CD4-positive, alpha-beta T cell treated with Interleukin-4 for 4 hours (primary cell): ENCODE measurements around the gene RPL7A.
"Not testable (repeated sequence)": the region's sequence is repeated elsewhere in the genome, so short reads cannot be mapped to it uniquely, and the experiment has no call there.

Experiments
- DNase-seq: peaks from one replicate; pipeline ENCODE4 v3.0.0-alpha.2; 2020

Gene RPL7A

DNA sequence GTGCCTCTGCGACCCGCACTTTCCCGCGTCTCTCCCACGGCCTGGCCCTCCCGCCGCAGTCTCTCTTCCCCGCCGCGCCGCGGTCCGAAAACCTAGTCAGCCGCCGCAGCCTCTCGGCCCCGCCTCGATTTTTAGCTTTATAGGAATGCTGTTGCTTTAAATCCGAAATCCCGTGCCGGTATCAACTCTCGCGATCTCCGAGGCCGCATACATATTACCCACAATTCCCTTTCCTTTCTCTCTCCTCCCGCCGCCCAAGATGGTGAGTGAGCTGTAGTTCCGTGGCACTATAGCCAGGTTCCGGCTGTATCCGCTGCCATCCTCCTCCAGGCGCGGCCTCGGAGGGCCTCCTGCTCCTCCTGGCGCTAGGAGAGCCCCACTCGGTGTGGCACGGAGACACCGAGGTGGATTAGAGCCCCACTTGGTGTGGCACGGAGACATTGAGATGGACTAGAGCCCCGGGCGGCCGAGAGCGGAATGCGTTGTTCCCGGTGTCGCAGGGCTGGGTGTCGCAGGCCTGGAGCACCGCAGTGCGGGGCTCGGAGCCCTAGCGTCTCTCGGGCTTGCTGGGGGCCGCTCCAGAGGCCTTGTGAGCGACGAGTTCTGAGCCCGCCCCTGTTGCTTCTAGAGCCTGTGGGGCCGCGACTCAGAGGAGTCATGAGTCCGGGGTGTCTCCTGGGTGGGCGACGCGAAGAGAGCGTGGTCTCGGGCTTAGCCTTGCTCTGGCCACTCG is at the start of gene RPL7A, which contains the start of gene MED22:
RPL7A (plus strand) TSS at position 234 of the 733 bp plus-strand sequence; CDS start at position 260, 26 bp downstream.
MED22 (minus strand) TSS at position 147 of the 733 bp plus-strand sequence. CDS start 1,469 bp downstream, outside the sequence.
- DNase-seq = peak; percentile 96

- DNase-seq = not testable (repeated sequence)
Observed at GRCh38 chr9:133299996-133300395, 48.0 kb upstream of the RPL7A start.

GRCh38 chr9:133301253-133302230 is 46.5 kb upstream of the RPL7A start:
- DNase-seq = no peak

DNA sequence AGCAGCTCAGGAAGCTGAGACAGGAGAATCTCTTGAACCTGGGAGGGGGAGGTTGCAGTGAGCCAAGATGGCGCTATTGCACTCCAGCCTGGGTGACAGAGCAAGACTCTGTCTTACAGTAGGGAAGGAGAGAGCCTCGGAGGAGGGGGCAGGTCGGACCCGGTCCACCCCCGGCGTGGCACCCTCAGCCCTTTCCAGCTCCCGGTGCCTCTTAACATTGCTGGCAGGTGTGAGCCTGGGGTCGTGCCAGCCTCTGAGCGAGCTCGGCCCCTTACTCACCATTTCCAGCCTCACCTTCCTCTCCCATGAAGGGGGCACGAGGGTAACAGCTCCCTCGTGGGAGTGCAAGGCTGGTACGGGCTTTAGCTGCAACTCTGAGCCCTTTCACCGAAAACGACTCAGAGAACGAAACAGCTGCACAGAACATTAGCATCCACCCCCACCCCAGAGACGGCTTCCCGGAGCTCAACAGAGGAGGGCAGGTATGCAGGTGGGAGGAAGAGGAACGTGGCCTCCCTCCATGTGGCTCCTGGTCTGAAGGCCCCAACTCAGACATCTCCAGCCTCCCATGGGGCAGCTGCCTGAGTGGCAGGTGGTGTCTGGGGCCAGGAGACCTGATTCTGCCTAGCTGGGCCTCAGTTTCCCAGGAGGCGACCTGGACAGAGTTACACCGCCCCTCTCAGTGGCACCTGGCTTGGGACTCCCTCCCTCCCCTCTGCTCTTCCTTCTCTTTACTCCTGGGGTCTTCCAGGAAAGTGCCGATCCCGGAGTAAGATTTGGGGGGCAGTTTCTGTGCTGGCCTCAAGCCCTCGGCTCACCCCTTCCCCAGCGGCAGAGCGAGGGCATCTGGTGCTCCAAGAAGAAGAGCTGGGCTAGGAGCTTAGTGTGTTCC is 44.5 kb upstream of the RPL7A start:
- no peak for DNase-seq

DNA sequence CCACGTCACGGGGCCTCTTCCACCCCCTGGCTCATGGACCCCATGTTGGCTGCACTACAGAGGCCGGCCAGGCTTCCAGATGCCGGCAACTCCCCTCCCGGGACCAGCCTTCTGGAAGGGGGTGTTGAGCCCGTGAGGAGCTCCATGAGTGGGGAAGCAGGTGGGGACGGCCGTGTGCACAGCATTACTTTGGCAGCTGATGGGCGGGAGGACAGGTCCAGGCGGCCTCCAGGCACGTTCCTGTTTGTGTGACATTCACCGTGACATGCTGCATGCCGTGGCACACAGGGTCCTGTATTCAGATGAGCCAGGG is 43.9 kb upstream of the RPL7A start:
- no peak for DNase-seq

DNA sequence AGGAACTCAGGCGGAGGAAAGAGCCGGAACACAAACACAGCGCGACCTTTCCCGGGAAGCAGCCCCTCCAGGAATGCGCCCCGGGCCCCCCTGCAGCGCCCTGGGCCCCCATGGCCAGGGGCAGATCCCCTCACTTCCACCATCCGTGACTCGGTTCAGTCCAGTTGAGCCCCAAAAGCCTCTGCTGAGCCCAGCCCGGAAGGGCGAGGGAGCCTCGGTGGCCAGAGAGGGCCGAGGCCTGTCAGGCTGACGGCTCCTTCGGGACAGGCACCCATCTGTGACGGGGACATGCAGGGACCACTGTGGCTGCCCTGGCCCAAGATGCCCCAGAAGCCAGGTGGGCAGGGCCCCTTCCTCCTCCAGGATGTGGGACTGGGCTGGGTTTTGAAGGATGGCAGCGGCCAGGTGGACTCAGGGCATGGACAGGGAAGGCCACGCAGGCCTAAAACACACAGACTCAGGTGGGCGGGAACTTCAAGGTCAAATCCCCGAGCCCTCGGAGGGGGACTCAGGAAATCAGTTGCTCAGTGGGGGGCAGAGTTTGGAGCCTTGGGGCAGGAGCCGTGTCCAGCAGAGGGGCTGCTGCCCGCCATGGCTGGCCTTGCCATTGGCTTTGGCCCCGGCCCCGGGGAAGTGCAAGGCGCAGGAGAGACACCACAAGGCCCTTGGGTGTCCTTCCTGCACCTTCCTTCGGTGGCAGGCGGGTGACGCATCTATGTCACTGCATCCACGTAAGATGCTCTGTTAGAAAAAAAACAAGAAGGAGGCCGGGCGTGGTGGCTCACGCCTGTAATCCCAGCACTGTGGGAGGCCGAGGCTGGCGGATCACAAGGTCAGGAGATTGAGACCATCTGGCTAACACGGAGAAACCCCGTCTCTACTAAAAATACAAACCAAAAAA is 43.3 kb upstream of the RPL7A start:
- no peak for DNase-seq

DNA sequence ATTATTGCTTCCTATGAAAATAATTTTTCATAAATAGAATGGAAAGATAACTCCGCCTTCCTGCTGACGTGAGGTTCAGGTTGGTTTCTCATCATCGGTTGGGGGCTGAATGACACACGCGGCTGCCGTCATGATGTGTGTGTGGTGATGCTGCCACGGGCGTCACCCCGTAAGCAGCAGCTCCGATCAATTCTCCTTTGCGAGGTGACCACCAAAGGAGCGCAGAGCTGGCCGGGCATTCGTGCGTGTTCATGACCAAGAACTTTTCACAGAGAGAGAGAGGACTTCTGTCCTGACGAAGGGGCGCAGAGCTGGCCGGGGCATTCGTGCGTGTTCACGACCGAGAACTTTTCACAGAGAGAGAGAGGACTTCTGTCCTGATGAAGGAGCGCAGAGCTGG is 42.3 kb upstream of the RPL7A start:
- DNase-seq = no peak

GRCh38 chr9:133306242-133307204 is 41.5 kb upstream of the RPL7A start:
- DNase-seq = no peak

GRCh38 chr9:133307301-133307700 is 40.7 kb upstream of the RPL7A start:
- DNase-seq = no peak

DNA sequence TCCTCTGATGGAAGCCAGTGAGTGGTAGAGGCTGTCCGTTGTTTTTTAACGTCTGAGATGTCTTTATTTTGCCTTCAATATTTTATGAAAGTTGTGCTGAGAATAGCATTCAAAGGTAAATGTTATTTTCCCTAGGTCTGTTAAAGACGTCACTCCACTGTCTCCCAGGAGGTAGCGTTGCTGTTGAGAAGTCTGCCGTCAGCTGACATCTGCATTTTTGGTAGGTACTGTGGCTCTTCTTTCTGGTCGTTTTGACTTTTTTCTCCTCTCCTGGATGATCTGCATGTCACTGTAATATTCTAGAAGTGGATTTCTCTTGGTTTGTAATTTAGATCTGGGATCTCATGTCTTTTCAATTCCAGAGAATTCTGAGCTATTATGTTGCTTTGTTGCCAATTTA is 38.4 kb upstream of the RPL7A start:
- no peak for DNase-seq

DNA sequence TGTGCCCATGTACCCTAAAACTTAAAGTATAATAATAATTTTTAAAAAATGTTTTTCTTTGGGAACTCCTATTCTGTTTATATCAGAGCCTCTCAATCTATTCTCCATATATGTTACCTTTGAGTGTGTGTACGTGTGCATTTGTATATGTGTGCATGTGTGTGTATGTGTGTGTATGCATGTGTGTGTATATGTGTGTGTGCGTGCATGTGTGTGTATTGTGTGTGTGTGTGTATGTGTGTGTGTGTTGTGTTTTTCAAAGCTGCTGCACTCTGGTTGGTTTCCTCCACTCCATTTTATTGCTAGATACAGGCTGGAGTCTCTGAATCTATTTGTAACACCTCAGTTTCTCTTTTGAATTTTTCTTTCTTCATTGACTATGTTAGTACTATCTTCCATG is 32.0 kb upstream of the RPL7A start:
- DNase-seq = no peak

DNA sequence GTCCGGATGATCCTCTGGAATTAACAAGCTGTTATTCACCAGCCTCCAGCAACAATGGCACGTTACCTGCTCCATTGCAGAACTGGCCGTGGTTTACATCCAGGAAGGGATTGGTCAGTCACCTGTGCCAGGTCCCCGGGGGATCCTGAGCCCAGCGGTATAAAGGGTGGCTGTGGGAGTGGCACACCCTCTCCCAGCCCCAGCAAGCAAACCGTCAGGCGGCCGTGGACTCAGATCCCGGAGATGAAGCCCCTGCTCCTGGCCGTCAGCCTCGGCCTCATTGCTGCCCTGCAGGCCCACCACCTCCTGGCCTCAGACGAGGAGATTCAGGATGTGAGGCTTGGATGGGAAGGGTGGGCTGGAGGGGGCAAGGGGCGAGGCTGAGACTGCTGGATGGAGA is 30.5 kb upstream of the RPL7A start:
- DNase-seq = not testable (repeated sequence)

- DNase-seq = no peak
Observed at GRCh38 chr9:133320421-133320881, 27.6 kb upstream of the RPL7A start.

DNA sequence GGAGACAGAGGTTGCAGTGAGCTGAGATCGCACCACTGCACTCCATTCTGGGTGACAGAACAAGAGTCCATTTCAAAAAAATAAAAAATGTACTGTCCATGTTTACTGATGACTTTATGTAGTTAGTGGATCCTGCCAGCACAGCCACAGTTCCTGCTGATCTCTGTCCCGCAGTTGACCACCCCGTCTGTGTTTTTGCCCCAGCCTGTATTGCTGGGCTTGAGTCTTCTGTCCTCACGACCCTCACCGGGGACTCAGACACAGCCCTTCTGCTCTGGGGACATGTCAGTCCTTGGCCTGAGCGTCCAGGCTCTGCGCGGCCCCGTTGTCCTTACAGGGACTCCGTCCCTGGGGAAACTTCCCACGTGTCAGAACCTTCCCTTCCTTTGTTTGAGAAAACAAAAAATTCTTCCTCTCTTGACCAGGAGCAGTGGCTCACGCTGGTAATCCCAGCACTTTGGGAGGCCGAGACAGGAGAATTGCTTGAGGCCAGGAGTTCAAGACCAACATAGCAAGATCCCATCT is 26.5 kb upstream of the RPL7A start:
- no peak for DNase-seq

DNA sequence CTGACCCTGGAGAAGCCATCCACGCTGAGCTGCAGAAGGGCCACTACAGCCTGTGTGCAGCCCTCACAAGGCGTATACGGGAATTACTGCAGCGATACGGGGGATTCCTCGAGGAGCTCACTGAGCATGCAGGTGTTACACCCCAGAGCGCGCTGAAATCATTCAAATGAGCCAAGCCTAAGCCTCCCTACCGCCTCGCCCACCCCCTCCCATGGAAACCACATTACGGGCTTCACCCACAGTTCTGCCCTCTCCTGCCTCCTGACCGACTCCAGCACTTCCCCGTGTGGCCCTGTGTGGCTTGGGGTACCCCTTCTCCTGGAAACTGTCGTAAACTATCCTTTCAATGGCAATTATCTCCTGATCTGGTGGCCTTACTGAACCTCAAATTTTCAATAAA is 25.3 kb upstream of the RPL7A start:
- no peak for DNase-seq

GRCh38 chr9:133323211-133323610 is 24.8 kb upstream of the RPL7A start:
- DNase-seq = no peak

DNA sequence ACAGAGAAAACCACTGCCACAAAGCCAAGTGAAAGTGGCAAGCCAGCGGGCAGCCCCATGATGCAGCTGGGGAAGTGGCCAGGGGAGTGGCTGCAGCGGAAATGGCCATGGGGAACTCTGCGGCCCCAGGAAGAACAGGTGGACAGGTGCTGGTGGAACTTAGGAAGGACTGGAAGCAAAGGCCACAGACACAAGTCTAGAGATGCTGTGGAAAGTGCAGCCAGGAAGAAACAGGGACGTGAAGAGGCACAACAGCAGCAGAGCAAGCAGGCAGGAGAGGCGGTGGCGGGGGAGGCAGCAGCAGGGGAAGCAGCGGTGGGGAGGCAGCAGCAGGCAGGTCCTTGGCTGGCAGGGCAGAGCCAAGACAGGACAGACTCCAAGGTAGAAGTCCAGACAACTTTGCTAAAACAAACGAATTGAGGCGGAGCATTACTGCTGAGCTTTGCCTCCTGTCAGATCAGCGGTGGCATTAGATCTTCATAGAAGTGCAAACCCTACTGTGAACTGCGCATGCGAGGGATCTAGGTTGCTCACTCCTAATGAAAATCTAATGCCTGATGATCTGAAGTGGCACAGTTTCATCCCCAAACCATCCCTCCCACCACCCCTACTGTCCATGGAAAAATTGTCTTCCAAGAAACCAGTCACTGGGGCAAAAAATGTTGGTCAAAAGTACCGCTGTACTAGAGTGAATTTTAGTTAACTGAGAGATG is 23.9 kb upstream of the RPL7A start:
- no peak for DNase-seq

DNA sequence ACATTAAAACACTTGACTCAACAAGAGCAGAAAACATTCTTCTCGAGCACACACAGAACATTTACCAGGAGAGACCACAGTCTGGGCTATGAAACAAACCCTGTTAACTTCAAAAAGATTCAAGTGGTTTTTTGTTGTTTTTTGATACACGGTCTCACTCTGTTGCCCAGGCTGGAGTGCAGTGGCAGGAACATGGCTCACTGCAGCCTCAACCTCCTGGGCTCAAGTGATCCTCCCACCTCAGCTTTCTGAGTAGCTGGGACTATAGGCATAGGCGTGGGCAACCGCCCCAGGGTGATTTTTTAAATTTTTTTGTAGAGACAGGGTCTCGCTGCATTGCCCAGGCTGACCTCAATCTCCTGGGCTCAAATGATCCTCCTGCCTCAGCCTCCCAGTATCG is 21.0 kb upstream of the RPL7A start:
- not testable (repeated sequence) for DNase-seq

DNA sequence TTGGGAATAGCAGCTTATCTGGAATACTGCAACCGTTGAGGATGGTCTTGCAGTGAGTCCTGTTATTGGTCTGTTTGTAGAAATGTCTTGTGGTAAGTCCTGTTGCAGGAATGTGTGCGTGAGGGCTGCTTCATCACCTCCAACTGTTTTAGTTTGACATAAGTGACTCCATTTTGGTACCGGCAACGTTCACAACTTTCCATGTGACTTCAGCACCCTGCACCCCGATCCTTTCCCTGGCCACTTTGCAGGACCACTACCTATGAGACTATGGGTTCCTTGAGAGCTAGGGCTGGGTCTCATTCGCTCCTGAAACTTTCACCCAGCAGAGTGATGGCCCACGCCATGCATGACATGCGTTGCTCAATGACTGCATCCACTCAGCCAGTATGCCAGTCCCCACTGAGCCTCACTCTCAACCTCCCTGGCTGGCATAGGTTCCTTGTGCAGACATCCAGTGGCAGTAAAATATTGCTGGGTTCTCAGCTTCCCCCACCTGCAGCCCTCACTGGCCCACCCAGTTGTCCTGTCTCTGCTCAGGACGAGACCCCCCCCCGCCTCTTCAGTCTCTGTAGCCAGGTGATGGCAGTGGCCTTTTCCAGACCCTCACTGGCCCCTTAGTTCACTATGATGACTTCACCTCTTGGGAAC is 20.1 kb upstream of the RPL7A start:
- no peak for DNase-seq
